Endothelial cell (in vitro differentiated cells): Measurements from ENCODE around the gene PKP1. TPM values are rescaled to one million over a fixed set of nuclear protein-coding genes. Genes with fewer than 3 reads are reported as not detected.
A peak's percentile ranks its signal among the peaks of the same experiment; 100 is the strongest.

Source experiments
- DNase-seq: peaks from one replicate; pipeline ENCODE4 v3.0.0; 2021; ENCODE audit warnings: low spot score
- H3K27ac Mint-ChIP-seq: one replicate; pipeline ENCODE4 v1.8.0; 2021; ENCODE audit warnings: mixed read lengths, inconsistent platforms; ENCODE audit not compliant: unreplicated experiment
- H3K27me3 Mint-ChIP-seq: one replicate; pipeline ENCODE4 v1.8.0; 2021; ENCODE audit warnings: mild to moderate bottlenecking, moderate library complexity, mixed read lengths, inconsistent platforms; ENCODE audit not compliant: unreplicated experiment
- H3K36me3 Mint-ChIP-seq: one replicate; pipeline ENCODE4 v1.8.0; 2021; ENCODE audit warnings: mild to moderate bottlenecking, low read depth, mixed read lengths, inconsistent platforms; ENCODE audit not compliant: unreplicated experiment
- H3K4me1 Mint-ChIP-seq: one replicate; pipeline ENCODE4 v1.8.0; 2021; ENCODE audit warnings: mild to moderate bottlenecking, mixed read lengths, inconsistent platforms; ENCODE audit not compliant: unreplicated experiment
- H3K4me3 Mint-ChIP-seq: one replicate; pipeline ENCODE4 v1.8.0; 2021; ENCODE audit warnings: mild to moderate bottlenecking, mixed read lengths, inconsistent platforms; ENCODE audit not compliant: unreplicated experiment
- H3K9me3 Mint-ChIP-seq: one replicate; pipeline ENCODE4 v1.8.0; 2021; ENCODE audit warnings: mixed read lengths, inconsistent platforms; ENCODE audit not compliant: unreplicated experiment
- total RNA-seq: library from RNA; stranded (reverse); fragmentation: NEBNext Ultra II Directional; extraction: Animal tissue kit (Norgen Biotek cat#: 25700); gene quantifications from one replicate; pipeline ENCODE4 v1.2.1, GENCODE V29; 2021; ENCODE audit not compliant: unreplicated experiment
- TF ChIP-seq, protein P1 (sequence below): fragments of 200-600 bp; sonication (generic); IDR thresholded peaks from one replicate; pipeline ENCODE4 v1.5.0; 2021; ENCODE audit warnings: antibody characterized with exemption; ENCODE audit not compliant: unreplicated experiment

Gene PKP1
- total RNA-seq, 1 donor from 2014 or later = 0.64 TPM

DNA sequence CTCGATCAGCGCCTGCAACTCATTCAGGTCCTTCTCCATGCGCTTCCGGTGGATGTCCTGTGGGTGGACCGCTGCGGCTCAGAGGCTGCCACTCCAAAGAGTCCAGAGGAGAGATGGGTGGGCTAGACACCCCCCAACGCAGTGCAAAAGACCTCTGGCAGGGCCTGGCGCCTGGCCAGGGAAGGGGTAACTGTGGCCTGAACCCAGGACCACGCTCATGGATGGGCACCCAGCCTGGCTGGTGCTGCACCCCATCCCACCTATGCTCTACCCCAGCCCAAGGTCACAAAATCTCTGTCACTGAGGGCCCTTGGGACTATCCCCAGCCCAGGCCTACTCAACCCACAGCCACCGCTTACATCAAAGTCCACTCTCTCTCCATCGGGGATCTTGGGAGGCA is 81.9 kb downstream of the PKP1 start:
- peaks cover 5% of the 10 kb centered on the region for H3K27me3 Mint-ChIP-seq
- H3K4me1 Mint-ChIP-seq = peaks cover 26% of the 10 kb centered on the region
- DNase-seq = no peak
- H3K9me3 Mint-ChIP-seq = no peaks in the 10 kb centered on the region
- no peak overlapping the region for H3K4me3 Mint-ChIP-seq
- no peak overlapping the region for H3K27ac Mint-ChIP-seq
- TF ChIP-seq, protein P1, sequence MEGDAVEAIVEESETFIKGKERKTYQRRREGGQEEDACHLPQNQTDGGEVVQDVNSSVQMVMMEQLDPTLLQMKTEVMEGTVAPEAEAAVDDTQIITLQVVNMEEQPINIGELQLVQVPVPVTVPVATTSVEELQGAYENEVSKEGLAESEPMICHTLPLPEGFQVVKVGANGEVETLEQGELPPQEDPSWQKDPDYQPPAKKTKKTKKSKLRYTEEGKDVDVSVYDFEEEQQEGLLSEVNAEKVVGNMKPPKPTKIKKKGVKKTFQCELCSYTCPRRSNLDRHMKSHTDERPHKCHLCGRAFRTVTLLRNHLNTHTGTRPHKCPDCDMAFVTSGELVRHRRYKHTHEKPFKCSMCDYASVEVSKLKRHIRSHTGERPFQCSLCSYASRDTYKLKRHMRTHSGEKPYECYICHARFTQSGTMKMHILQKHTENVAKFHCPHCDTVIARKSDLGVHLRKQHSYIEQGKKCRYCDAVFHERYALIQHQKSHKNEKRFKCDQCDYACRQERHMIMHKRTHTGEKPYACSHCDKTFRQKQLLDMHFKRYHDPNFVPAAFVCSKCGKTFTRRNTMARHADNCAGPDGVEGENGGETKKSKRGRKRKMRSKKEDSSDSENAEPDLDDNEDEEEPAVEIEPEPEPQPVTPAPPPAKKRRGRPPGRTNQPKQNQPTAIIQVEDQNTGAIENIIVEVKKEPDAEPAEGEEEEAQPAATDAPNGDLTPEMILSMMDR = no peak
- H3K36me3 Mint-ChIP-seq = peaks cover 4% of the 10 kb centered on the region

GRCh38 chr1:201366696-201367095 is 83.4 kb downstream of the PKP1 start:
- no peak for DNase-seq
- Mint-ChIP-seq H3K4me1 (peaks cover 26% of the 10 kb centered on the region), H3K27ac (no peak overlapping the region), H3K27me3 (peaks cover 6% of the 10 kb centered on the region), H3K36me3 (peaks cover 4% of the 10 kb centered on the region), H3K4me3 (no peak overlapping the region), H3K9me3 (no peaks in the 10 kb centered on the region)
- TF ChIP-seq, protein P1 = no peak

- Mint-ChIP-seq H3K27me3 (peaks cover 7% of the 10 kb centered on the region), H3K9me3 (no peaks in the 10 kb centered on the region), H3K4me3 (no peak overlapping the region), H3K27ac (peak overlapping the region; percentile 70), H3K36me3 (peaks cover 4% of the 10 kb centered on the region), H3K4me1 (peaks cover 18% of the 10 kb centered on the region)
- TF ChIP-seq, protein P1 = no peak
- no peak for DNase-seq
Measured at GRCh38 chr1:201369209-201369608, 85.9 kb downstream of the PKP1 start.

DNA sequence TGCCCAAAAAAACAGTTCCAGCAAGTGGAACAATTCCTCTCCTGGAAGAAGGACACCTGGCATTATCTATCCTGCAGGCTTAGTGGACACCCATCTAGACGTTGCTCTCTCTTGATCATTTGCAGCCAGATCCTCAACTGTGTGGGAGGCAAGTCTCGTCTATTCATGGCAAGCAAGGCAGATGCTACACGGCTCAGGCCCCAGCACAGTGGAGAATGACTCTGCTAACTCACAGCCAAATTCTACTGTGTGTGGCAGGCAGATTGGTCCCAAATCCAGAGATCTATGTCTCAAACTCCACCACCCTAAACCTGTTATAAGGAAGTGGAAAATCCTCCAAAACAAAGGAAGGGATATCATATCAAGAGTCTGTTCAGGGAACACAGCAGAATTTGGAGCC is 87.2 kb downstream of the PKP1 start:
- peaks cover 18% of the 10 kb centered on the region for H3K4me1 Mint-ChIP-seq
- no peak overlapping the region for H3K27ac Mint-ChIP-seq

GRCh38 chr1:201371276-201371675 is 88.0 kb downstream of the PKP1 start:
- Mint-ChIP-seq H3K27ac (no peak overlapping the region), H3K4me1 (peaks cover 18% of the 10 kb centered on the region), H3K27me3 (peaks cover 9% of the 10 kb centered on the region), H3K4me3 (no peak overlapping the region), H3K36me3 (peaks cover 4% of the 10 kb centered on the region), H3K9me3 (no peaks in the 10 kb centered on the region)
- DNase-seq = no peak
- TF ChIP-seq, protein P1 = no peak

More for the DNA sequence above, 87.2 kb downstream of the PKP1 start:
- no peak overlapping the region for H3K4me3 Mint-ChIP-seq
- H3K9me3 Mint-ChIP-seq = no peaks in the 10 kb centered on the region
- peaks cover 7% of the 10 kb centered on the region for H3K27me3 Mint-ChIP-seq
- H3K36me3 Mint-ChIP-seq = peaks cover 4% of the 10 kb centered on the region
- no peak for DNase-seq
- TF ChIP-seq, protein P1 = no peak
